Measurements from ENCODE around the gene EID2. TPM values are rescaled to one million over a fixed set of nuclear protein-coding genes. Genes with fewer than 3 reads are reported as not detected.
A peak's percentile ranks its signal among the peaks of the same experiment; 100 is the strongest.

The EID2 gene
- total RNA-seq, 2 donors from 2014 or later = 7.3 to 13.5 TPM

DNA sequence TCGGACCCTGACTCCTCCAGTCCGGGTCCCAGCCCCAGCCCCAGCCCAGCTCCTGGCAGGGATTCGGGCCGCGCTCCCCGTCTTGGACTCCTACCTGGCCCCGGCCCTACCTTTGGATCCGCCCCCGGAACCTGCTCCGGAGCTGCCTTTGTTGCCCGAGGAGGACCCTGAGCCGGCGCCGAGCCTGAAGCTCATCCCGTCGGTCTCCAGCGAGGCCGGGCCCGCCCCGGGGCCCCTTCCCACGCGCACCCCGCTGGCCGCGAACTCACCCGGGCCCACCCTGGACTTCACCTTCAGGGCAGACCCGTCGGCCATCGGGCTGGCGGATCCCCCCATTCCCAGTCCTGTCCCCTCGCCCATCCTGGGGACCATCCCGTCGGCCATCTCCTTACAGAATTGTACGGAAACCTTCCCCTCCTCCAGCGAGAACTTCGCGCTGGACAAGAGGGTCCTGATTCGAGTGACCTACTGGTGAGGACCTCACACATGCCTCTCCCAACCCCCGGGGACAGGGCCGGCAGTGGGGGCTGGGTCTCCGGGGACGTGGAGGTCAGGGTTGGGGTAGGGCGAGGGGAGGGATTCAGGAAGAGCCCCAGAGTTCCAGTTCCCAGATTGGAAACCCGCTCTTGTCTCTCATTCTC is 24.3 kb downstream of the EID2 start:
- intact Hi-C loops (cut with DNase I) = no loop called here
- TF ChIP-seq POLR2A (IDR thresholded peaks at IDR 0.05) (no peak), CTCF (IDR thresholded peaks at IDR 0.05) (no peak)
- Histone ChIP-seq H3K36me3 (replicated peaks in 1 of 2; ENCODE audit: insufficient read depth in 1 of 2, low read depth in 2 of 2) (no peaks in the 10 kb centered on the region), H3K27ac (no peak overlapping the region), H3K9me3 (no peaks in the 10 kb centered on the region), H3K4me3 (no peak overlapping the region), H3K4me1 (peaks cover 15% of the 10 kb centered on the region), H3K27me3 (peaks cover 0 to 21% of the 10 kb centered on the region in 2 donors)
- ATAC-seq = peak; percentile 47
- peak in 2 of 4 donors; percentile 17 to 28 for DNase-seq
- 3 to 18% methylated on average over 6 to 42 of the region's 44 CpGs for WGBS, 2 donors

- TF ChIP-seq POLR2A (IDR thresholded peaks at IDR 0.05) = no peak
- TF ChIP-seq CTCF (IDR thresholded peaks at IDR 0.05) = no peak
- no peak within 1 kb of the TSS for H3K4me3 ChIP-seq
- intact Hi-C loops (cut with DNase I) = no loop called here
- WGBS, 2 donors = 1 to 2% methylated on average over 19 to 56 of the region's 56 CpGs
- no peaks in the 10 kb centered on the region for H3K9me3 ChIP-seq
- peaks cover 15% of the 10 kb centered on the region for H3K4me1 ChIP-seq
- DNase-seq (peak in 1 of 4 donors; percentile 15), ATAC-seq (peak; percentile 24)
- no peaks in the 10 kb centered on the region for H3K36me3 ChIP-seq (replicated peaks in 1 of 2; ENCODE audit: insufficient read depth in 1 of 2, low read depth in 2 of 2)
- H3K27ac ChIP-seq = no peak within 1 kb of the TSS
- H3K27me3 ChIP-seq = peaks cover 0 to 21% of the 10 kb centered on the region in 2 donors
Observed at GRCh38 chr19:39514840-39515550, 25.0 kb downstream of the EID2 start, which contains the start of gene SELENOV. TSS of gene SELENOV (plus strand) at chr19:39515139. CDS start at chr19:39515213, 74 bp downstream.

DNA sequence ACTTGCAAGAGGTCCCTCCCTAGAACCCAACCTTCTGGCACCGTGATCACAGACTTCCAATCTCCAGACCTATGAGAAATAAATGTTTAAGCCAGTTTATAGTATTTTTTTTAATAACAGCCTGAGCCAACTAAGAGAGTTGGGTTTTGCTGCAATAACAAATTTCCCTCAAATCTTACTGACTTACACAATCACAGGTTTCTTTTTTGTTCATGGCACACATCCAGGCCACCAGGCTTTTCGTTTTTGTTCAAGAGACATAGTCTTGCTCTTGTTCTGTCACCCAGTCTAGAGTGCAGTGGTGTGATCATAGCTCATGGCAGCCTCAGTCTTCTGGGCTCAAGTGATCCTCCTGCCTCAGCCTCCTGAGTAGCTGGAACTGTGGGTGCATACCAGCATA is 27.0 kb downstream of the EID2 start:
- Histone ChIP-seq H3K9me3 (no peaks in the 10 kb centered on the region), H3K27me3 (peaks cover 0 to 21% of the 10 kb centered on the region in 2 donors), H3K27ac (no peak overlapping the region), H3K36me3 (replicated peaks in 1 of 2; ENCODE audit: insufficient read depth in 1 of 2, low read depth in 2 of 2) (no peaks in the 10 kb centered on the region), H3K4me1 (peaks cover 15% of the 10 kb centered on the region), H3K4me3 (no peak overlapping the region)
- intact Hi-C loops (cut with DNase I) = no loop called here
- 48 to 56% methylated on average over 2 of the region's 2 CpGs for WGBS, 2 donors
- TF ChIP-seq POLR2A (IDR thresholded peaks at IDR 0.05) = no peak
- TF ChIP-seq CTCF (IDR thresholded peaks at IDR 0.05) = no peak
- ATAC-seq = no peak
- no peak for DNase-seq

DNA sequence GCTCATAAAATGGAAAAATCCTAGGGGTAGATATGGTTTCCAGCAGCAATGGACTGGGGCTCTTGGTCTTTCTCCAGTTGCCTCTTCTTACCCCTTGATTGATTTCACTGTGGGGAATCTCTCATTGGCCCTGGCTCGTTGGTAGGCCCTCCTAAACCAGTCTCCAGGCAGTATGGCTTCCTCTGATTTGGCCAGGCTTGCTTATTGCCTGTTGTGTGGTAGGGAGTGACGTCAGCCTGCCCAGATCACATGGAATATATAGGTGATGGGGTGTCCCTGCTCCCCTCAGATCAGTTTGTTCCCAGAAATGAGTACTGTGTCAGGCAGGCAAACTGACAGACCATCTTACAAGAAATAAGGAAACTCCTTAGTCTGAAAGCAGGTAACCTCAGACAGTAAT is 30.7 kb downstream of the EID2 start:
- no peaks in the 10 kb centered on the region for H3K36me3 ChIP-seq (replicated peaks in 1 of 2; ENCODE audit: insufficient read depth in 1 of 2, low read depth in 2 of 2)
- WGBS, 2 donors = 36 to 44% methylated on average over 1 to 2 of the region's 2 CpGs
- H3K4me3 ChIP-seq = no peak overlapping the region
- intact Hi-C loops (cut with DNase I) = loop anchor here (5.0 kb wide), 1 partner anchor 148 kb away; the partner anchor contains the start of gene LGALS16
- H3K9me3 ChIP-seq = no peaks in the 10 kb centered on the region
- no peak for TF ChIP-seq CTCF (IDR thresholded peaks at IDR 0.05)
- no peak for TF ChIP-seq POLR2A (IDR thresholded peaks at IDR 0.05)
- no peaks in the 10 kb centered on the region for H3K4me1 ChIP-seq
- H3K27me3 ChIP-seq = peaks cover 0 to 4% of the 10 kb centered on the region in 2 donors
- DNase-seq (no peak), ATAC-seq (no peak)
- H3K27ac ChIP-seq = no peak overlapping the region

All from body of pancreas (tissue), 4 donors.